Natural killer cell (primary cell): ENCODE measurements around the gene HEPACAM2. TPM values are rescaled to one million over a fixed set of nuclear protein-coding genes. Genes with fewer than 3 reads are reported as not detected.

Source experiments
- ATAC-seq, 3 donors: fragments of 150-1000 bp in 2 of 3; fragments of 200-7000 bp in 1 of 3; cut with Tn5 transposase; 1 replicate in 1 of 3; 2 replicates in 2 of 3; pipeline ENCODE4 v1.10.0; 2021; ENCODE audit warnings: mild to moderate bottlenecking in 2 of 3, moderate library complexity in 2 of 3
- DNase-seq, 2 donors: peaks; one replicate each; pipeline versions ENCODE4 v3.0.0 to v3.0.0-alpha.2; 2013 to 2021; ENCODE audit warnings: mixed read lengths in 1 of 2
- H3K27ac ChIP-seq: one replicate; pipeline ENCODE4 v1.5.1; 2013; ENCODE audit warnings: mild to moderate bottlenecking, low read length
- H3K27me3 ChIP-seq: one replicate; pipeline ENCODE4 v1.6.1; 2013; ENCODE audit warnings: low read length; ENCODE audit not compliant: control insufficient read depth, insufficient read depth
- H3K36me3 ChIP-seq: one replicate; pipeline ENCODE4 v1.6.1; 2013; ENCODE audit warnings: low read length; ENCODE audit not compliant: control insufficient read depth, insufficient read depth
- H3K4me1 ChIP-seq: one replicate; pipeline ENCODE4 v1.6.1; 2013; ENCODE audit warnings: low read length; ENCODE audit not compliant: control insufficient read depth, insufficient read depth
- H3K4me3 ChIP-seq: one replicate; pipeline ENCODE4 v1.5.1; 2013; ENCODE audit warnings: low read length
- H3K9me3 ChIP-seq: one replicate; pipeline ENCODE4 v1.6.1; 2013; ENCODE audit warnings: low read length; ENCODE audit not compliant: control insufficient read depth, insufficient read depth
- H3K27ac Mint-ChIP-seq, 2 donors: one replicate each; pipeline ENCODE4 v1.8.0; 2022; ENCODE audit warnings: mild to moderate bottlenecking in 2 of 2, mixed read lengths in 2 of 2, moderate library complexity in 1 of 2
- H3K27me3 Mint-ChIP-seq, 2 donors: one replicate each; pipeline ENCODE4 v1.8.0; 2022; ENCODE audit warnings: low read depth in 2 of 2, mixed read lengths in 2 of 2
- H3K36me3 Mint-ChIP-seq: one replicate; pipeline ENCODE4 v1.8.0; 2022; ENCODE audit warnings: mixed read lengths
- H3K4me1 Mint-ChIP-seq, 2 donors: one replicate each; pipeline ENCODE4 v1.8.0; 2022; ENCODE audit warnings: mixed read lengths in 2 of 2
- H3K4me3 Mint-ChIP-seq: one replicate; pipeline ENCODE4 v1.8.0; 2022; ENCODE audit warnings: mild to moderate bottlenecking, moderate library complexity, mixed read lengths
- H3K9me3 Mint-ChIP-seq, 2 donors: one replicate each; pipeline ENCODE4 v1.8.0; 2022; ENCODE audit warnings: mixed read lengths in 2 of 2
- WGBS: methylation state at CpG from one replicate; pipeline ENCODE4 v1.1.7; 2013; ENCODE audit warnings: missing lambda C conversion rate; ENCODE audit not compliant: insufficient coverage; 5-methylcytosine and 5-hydroxymethylcytosine counted together
- intact Hi-C: fragments of 100-400 bp; cut with micrococcal nuclease; formaldehyde crosslinking; loops from one replicate; pipeline ENCODE4 v1.14.2; 2022
- total RNA-seq, 4 donors: library from RNA; stranded (reverse); fragments of 120-200 nt in 1 of 4; gene quantifications; one replicate each; pipeline versions ENCODE4 v1.2.3 to v1.2.4, GENCODE V29; 2013 to 2022
- TF ChIP-seq, protein P1 (sequence below): fragments of 200-600 bp; IDR thresholded peaks from one replicate; pipeline ENCODE4 v1.8.0; 2022; ENCODE audit warnings: antibody characterized with exemption

Gene HEPACAM2
- total RNA-seq, 3 donors from 2014 or later (not counting 1 experiment from before 2014, with no cell fraction given), result not detected

DNA sequence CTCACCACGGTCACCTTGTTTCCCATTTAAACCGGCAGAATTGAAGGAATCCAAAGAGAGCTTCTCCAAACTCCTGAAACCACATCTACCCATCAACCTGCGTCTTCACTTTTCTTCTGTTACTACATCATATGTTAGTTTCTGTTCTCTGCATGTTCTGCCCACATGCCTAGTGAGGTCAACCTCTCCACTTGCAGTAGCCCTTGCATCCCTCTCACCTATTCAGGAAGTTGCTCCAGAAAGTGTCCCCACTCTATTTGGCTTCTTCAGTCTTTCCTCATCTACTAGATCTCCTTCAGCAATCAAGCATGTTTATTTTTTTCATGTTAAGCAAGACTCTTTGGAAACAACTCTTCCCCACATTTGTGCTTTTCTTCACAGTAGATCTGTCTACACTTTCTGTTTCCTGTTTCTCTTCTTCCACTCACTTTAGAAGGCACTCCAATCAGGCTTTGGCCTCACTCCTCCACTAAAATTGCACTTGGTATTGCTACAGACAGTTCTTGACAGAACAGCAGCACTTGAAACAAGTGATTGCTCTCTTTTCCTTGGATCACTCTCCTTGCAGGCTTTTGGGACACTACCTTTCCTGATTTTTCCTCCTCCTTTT is 85.6 kb downstream of the HEPACAM2 start:
- ATAC-seq, result no peak
- WGBS, result 97% methylated on average over 3 of the region's 3 CpGs
- Mint-ChIP-seq H3K27ac (no peak overlapping the region), H3K27me3 (no peaks in the 10 kb centered on the region), H3K4me1 (peaks cover 12 to 15% of the 10 kb centered on the region in 2 donors), H3K36me3 (peaks cover 33% of the 10 kb centered on the region), H3K4me3 (no peak overlapping the region), H3K9me3 (peaks cover 5% of the 10 kb centered on the region in 2 donors)
- intact Hi-C loops, result no loop called here
- Histone ChIP-seq H3K9me3 (peaks cover 5% of the 10 kb centered on the region), H3K4me1 (no peaks in the 10 kb centered on the region), H3K36me3 (peaks cover 93% of the 10 kb centered on the region), H3K27me3 (no peaks in the 10 kb centered on the region), H3K4me3 (no peak overlapping the region), H3K27ac (no peak overlapping the region)
- DNase-seq, result no peak
- TF ChIP-seq, protein P1, sequence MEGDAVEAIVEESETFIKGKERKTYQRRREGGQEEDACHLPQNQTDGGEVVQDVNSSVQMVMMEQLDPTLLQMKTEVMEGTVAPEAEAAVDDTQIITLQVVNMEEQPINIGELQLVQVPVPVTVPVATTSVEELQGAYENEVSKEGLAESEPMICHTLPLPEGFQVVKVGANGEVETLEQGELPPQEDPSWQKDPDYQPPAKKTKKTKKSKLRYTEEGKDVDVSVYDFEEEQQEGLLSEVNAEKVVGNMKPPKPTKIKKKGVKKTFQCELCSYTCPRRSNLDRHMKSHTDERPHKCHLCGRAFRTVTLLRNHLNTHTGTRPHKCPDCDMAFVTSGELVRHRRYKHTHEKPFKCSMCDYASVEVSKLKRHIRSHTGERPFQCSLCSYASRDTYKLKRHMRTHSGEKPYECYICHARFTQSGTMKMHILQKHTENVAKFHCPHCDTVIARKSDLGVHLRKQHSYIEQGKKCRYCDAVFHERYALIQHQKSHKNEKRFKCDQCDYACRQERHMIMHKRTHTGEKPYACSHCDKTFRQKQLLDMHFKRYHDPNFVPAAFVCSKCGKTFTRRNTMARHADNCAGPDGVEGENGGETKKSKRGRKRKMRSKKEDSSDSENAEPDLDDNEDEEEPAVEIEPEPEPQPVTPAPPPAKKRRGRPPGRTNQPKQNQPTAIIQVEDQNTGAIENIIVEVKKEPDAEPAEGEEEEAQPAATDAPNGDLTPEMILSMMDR, result no peak

DNA sequence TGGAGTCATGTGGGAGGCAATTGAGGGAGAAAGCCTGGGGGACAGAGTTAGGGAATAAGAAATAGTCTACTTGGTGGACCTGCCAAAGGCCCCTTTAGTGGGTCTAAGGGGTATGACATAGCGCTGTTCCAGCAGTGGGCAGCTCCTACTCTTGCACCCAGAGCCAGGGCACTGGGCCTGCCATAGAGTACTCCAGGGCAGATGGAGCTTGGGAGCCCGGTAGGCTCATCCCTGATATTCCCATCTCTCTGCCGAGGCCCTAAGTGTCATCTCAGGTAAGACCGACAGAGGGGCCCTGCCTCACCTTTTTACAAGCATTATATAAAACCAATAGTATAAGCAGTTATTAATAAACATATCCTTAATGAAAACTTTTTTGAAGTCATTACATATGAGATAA is 87.7 kb downstream of the HEPACAM2 start:
- 100% methylated on average over 3 of the region's 4 CpGs for WGBS
- Histone ChIP-seq H3K27me3 (no peaks in the 10 kb centered on the region), H3K36me3 (peaks cover 82% of the 10 kb centered on the region), H3K4me3 (no peak overlapping the region), H3K9me3 (peaks cover 12% of the 10 kb centered on the region), H3K27ac (no peak overlapping the region), H3K4me1 (no peaks in the 10 kb centered on the region)
- H3K9me3 Mint-ChIP-seq, result peaks cover 11 to 16% of the 10 kb centered on the region in 2 donors
- no peak for ATAC-seq
- no peak for DNase-seq
- intact Hi-C loops, result no loop called here
- peaks cover 51% of the 10 kb centered on the region for H3K36me3 Mint-ChIP-seq
- no peak overlapping the region for H3K4me3 Mint-ChIP-seq
- H3K27me3 Mint-ChIP-seq, result no peaks in the 10 kb centered on the region
- H3K4me1 Mint-ChIP-seq, result peaks cover 10 to 18% of the 10 kb centered on the region in 2 donors
- TF ChIP-seq, protein P1, result no peak
- no peak overlapping the region for H3K27ac Mint-ChIP-seq

Other genes starting within 250 kb of the HEPACAM2 start
- 10 to 100 TPM; 52.3 to 70.0 (median 56.9) TPM for gene SAMD9, start 108.5 kb downstream of the HEPACAM2 start, total RNA-seq
- 10 to 100 TPM; 49.2 to 62.4 (median 49.9) TPM for gene SAMD9L, start 78.1 kb downstream of the HEPACAM2 start, total RNA-seq
- gene VPS50, start 5.9 kb upstream of the HEPACAM2 start, total RNA-seq, result 10 to 100 TPM; 29.0 to 32.8 (median 31.7) TPM